ENCODE data around the gene EML4.

EML4 gene

DNA sequence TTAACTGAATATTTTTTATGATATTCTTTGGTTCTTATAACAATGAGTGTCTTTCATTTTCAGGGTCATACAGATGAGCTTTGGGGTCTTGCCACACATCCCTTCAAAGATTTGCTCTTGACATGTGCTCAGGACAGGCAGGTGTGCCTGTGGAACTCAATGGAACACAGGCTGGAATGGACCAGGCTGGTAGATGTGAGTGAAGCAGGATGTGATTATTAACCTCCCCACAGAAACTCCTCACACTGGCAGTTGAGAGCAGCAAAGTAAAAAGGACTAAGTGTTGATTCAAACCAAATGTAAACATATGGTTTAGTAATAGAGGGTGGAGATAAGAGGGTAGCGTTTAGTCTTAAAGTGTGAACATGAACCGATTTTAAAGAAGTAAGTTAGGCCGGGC is 134.1 kb downstream of the EML4 start:
- H3K4me3 ChIP-seq (replicated peaks in 1 of 2; ENCODE audit: low read depth in 2 of 2, low read length in 2 of 2): no peak overlapping the region
- no peak for DNase-seq (ENCODE audit: low read depth in 2 of 2)
- TF ChIP-seq, protein P1, sequence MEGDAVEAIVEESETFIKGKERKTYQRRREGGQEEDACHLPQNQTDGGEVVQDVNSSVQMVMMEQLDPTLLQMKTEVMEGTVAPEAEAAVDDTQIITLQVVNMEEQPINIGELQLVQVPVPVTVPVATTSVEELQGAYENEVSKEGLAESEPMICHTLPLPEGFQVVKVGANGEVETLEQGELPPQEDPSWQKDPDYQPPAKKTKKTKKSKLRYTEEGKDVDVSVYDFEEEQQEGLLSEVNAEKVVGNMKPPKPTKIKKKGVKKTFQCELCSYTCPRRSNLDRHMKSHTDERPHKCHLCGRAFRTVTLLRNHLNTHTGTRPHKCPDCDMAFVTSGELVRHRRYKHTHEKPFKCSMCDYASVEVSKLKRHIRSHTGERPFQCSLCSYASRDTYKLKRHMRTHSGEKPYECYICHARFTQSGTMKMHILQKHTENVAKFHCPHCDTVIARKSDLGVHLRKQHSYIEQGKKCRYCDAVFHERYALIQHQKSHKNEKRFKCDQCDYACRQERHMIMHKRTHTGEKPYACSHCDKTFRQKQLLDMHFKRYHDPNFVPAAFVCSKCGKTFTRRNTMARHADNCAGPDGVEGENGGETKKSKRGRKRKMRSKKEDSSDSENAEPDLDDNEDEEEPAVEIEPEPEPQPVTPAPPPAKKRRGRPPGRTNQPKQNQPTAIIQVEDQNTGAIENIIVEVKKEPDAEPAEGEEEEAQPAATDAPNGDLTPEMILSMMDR (IDR thresholded peaks at IDR 0.05; ENCODE audit: low read depth, low read length): no peak

DNA sequence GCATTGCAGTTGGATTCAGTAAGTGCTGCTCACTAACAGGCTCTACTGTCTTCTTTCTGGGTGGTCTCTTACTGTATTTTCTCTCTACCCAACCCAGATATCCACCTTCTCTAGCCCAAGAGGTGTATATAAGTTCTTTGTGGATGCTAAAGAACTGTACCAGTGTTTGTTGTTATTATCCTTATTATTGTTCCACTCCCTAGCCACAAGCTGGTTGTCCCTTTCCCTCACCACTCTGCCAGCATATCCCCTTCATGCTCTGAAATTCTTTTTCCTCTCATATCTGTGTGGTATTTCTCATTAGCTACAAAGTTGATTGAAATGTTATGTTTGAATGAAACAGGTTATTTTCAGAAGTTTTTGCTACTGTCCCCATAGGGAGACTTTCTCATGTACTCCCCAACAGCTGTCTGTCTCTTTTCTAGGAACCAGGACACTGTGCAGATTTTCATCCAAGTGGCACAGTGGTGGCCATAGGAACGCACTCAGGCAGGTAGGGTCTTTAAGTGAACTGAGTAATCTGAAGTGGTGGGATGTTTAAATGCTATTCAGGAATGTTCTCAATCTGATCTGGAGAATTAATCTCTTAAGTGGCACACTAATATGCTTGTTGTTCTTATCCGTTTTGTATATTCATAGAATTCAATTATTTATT is 135.0 kb downstream of the EML4 start:
- TF ChIP-seq, protein P1 (IDR thresholded peaks at IDR 0.05; ENCODE audit: low read depth, low read length): no peak
- no peak for DNase-seq (ENCODE audit: low read depth in 2 of 2)
- no peak overlapping the region for H3K4me3 ChIP-seq (replicated peaks in 1 of 2; ENCODE audit: low read depth in 2 of 2, low read length in 2 of 2)

DNA sequence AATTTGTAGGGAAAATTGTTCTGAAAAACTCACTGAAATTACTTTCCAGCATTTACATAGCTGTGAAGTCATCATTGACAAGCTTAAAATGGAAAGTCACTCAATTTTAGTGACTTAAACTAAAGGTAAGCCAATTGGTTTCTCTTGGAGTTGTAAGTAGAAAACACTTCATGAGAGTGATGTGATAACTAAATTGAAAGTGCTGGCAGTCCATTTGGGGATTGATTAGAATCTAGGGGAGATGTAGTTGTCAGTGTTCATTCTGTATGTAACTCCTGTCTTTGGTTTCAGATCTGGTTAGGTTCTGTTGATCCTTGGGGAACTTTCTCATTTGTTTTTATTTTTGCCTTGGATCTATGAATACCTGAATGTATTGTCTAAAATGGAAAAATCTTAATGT is 138.0 kb downstream of the EML4 start:
- no peak overlapping the region for H3K4me3 ChIP-seq (replicated peaks in 1 of 2; ENCODE audit: low read depth in 2 of 2, low read length in 2 of 2)
- TF ChIP-seq, protein P1 (IDR thresholded peaks at IDR 0.05; ENCODE audit: low read depth, low read length): no peak
- DNase-seq (ENCODE audit: low read depth in 2 of 2): no peak

DNA sequence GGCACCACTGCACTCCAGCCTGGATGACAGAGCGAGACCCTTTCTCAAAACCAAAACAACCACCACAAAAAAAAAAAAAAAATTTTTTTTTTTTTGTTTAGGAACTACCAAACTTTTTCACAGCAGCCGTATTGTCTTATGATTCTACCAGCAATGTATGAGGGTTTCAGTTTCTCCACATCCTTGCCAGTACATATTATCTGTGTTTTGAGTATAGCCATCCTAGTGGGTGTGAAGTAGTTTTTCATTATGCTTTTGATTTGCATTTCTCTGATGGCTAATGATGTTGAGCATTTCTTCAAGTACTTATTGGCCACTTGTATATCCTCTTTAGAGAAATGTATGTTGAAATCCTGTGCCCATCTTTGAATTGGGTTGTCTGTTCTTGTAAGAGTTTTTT is 140.2 kb downstream of the EML4 start:
- no peak overlapping the region for H3K4me3 ChIP-seq (replicated peaks in 1 of 2; ENCODE audit: low read depth in 2 of 2, low read length in 2 of 2)
- no peak for DNase-seq (ENCODE audit: low read depth in 2 of 2)
- TF ChIP-seq, protein P1 (IDR thresholded peaks at IDR 0.05; ENCODE audit: low read depth, low read length): no peak

DNA sequence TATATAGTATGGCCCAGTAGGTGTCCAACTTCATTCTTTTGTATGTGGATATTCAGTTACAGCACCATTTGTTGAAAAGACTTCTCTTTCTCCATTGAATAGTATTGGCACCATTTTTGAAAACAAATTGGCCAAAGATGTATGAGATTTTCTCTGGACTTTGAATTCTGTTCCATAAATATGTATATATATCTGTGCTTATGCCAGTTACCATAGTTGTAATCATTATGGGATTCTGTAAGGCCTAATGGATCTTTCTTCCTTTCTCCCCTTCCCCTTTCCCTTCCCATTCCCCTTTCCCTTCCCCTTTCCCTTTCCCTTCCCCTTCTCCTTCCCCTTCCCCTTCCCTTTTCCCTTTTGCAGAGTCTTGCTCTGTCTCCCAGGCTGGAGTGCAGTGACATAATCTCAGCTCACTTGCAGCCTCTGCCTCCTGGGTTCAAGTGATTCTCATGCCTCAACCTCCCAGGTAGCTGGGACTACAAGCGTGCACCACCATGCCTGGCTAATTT is 140.9 kb downstream of the EML4 start:
- no peak for DNase-seq (ENCODE audit: low read depth in 2 of 2)
- TF ChIP-seq, protein P1 (IDR thresholded peaks at IDR 0.05; ENCODE audit: low read depth, low read length): no peak
- no peak overlapping the region for H3K4me3 ChIP-seq (replicated peaks in 1 of 2; ENCODE audit: low read depth in 2 of 2, low read length in 2 of 2)

DNA sequence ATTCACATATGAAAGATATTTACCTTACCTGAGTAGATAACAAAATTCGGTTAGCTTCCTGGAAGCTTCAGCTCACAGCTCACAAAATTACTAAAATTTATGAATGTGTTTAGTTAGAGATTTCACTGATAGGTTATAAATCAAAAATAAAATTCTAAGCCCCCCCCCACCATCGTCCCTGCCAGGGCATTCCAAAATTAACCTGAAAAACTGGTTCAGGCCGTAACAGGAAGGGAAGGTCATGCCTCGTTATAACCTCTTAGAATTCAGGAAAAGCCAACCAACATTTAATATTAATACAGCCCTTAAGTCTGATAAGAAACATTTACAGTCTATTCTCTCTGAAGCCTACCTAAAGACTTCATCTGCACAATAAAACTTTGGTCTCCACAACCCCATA is 143.0 kb downstream of the EML4 start:
- DNase-seq (ENCODE audit: low read depth in 2 of 2): no peak
- no peak overlapping the region for H3K4me3 ChIP-seq (replicated peaks in 1 of 2; ENCODE audit: low read depth in 2 of 2, low read length in 2 of 2)
- TF ChIP-seq, protein P1 (IDR thresholded peaks at IDR 0.05; ENCODE audit: low read depth, low read length): no peak
